Activated naive CD4-positive, alpha-beta T cell treated with anti-CD3 and anti-CD28 coated beads, Interleukin-2, amount 10 ng/mL, durations not matched to agents 5 hours and 36 hours (primary cell): ENCODE data around the gene TXNL1. TPM values are rescaled to one million over a fixed set of nuclear protein-coding genes. Genes with fewer than 3 reads are reported as not detected.

Experiments used
- total RNA-seq, 2 experiments: library from RNA; stranded (reverse); gene quantifications; one replicate each; pipeline ENCODE4 v1.2.3, GENCODE V29; 2021

Gene TXNL1
- 10 to 100 TPM; 52.9 to 59.5 TPM for total RNA-seq

DNA sequence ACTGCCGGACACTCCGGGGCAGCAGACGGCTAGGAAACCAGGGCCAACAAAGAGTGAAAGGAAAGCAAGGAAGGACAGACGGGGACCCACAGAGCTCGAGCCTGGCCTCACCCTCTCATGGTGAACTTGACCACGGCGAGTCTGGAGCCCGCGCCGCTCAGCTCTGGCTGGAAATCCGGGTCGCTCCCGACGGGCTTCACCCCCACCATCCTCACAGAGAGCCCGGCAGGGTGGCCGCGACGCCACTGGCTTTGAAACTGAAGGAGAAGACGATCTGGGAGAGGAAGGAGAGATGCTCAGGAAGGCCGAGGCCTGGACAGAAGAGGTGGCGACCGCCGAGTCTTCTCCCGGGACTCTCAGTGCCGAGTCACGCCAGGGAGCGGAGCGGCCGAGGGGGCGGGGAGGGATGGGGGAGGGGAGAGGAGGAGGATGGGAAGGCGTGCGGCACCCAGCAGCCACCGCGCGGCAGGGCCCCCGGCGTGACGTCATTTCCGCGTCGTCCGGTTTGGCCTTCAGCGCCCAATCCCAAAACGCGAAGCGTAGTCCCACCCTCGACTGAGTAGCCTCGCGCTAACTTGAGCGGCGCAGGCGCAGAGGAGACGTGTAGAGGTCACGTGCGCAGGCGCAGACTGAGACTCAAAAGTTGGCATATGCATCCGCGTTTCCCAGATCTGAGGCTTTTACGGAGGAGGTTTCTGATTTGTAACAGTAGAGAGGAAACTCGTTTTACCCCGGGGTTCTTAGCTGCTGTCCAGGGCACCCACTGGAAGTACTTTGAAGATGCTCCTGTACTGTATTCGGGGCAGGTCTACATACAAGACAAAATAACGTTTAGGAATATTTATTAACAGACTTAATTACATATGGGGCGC, at the start of gene TXNL1:
TSS of gene TXNL1 (minus strand) at position 361 of the 872 bp plus-strand sequence. CDS start at position 209, 152 bp downstream.

DNA sequence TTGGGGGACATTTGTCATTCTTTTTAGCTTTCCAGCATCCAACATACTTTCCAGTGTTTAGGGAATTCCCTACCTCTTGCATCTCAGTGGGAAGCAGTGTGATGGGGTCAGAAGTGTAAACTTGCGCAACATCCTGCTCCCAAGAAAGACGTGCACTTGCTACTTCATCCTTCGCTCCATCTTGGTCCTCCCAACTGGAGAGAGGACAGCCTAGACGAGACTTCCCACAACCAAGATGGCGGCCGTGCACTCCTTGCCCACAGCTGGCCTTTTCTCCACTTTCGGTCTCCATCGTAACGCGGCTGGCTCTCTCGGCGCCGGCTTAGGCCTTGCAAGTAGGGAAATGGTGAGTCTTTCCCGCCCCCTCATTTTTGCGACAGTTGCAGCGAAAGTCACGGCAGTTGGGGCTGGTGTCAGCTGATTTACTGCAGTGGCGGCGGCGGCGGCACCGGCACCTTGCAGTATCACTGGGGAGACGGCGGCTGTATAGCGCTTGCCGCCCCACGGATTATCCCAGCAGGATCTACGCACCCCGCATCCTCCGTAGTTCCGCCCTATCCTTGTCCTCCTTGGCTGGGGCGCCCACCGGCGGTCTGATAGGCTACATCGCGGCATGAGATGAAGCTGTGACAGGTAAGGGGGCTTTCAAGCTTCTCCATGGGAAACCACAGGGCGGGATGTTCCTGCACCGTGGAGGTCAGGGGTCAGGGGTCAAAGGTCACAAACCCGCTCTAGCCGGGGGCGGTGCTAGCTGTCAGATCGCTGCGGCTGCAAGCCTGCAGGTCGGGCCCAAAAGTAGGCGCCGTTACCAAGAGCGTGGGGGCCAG, 12.8 kb upstream of the TXNL1 start, which contains the start of gene WDR7:
TSS of gene WDR7 (plus strand) at position 416 of the 827 bp plus-strand sequence. CDS start 21,157 bp downstream, outside the sequence.

Other genes starting within 250 kb of the TXNL1 start
- gene WDR7, start 12.8 kb upstream of the TXNL1 start, total RNA-seq, result 10 to 100 TPM; 39.1 to 40.2 TPM